PC-9 (cell line): ENCODE measurements around the gene RIPOR1. TPM values are rescaled to one million over a fixed set of nuclear protein-coding genes. Genes with fewer than 3 reads are reported as not detected.

Experiments used
- BruUV-seq: library from RNA; stranded (reverse); fragments of 400-500 nt; replicated peaks from 2 replicates; lab custom pipeline; 2021; lab: Mats Ljungman, UMichigan
- CTCF ChIA-PET: fragments of 300-600 bp; sonication (Branson Sonifier 250); formaldehyde crosslinking; loops from one replicate; lab custom pipeline; 2022; ENCODE audit warnings: antibody characterized with exemption; lab: Charles Lee
- POLR2A ChIA-PET: fragments of 300-600 bp; sonication (Branson Sonifier 250); formaldehyde crosslinking; loops from one replicate; lab custom pipeline; 2022; ENCODE audit warnings: antibody characterized with exemption; ENCODE audit not compliant: unreplicated experiment; lab: Charles Lee
- DNase-seq, 2 experiments: peaks; one replicate each; pipeline versions ENCODE4 v3.0.0 to v3.0.0-alpha.2; 2015 to 2022; ENCODE audit warnings: mixed read lengths in 1 of 2
- H2AFZ ChIP-seq: fragments of 200-600 bp; sonication (generic); 2 replicates; pipeline ENCODE4 v1.8.1; 2017; ENCODE audit warnings: antibody characterized with exemption
- H3F3A ChIP-seq: fragments of 200-600 bp; sonication (generic); 2 replicates; pipeline ENCODE4 v1.8.1; 2017; ENCODE audit warnings: antibody characterized with exemption, mild to moderate bottlenecking, low read depth; ENCODE audit not compliant: insufficient read depth
- H3K27ac ChIP-seq: fragments of 200-600 bp; sonication (generic); 2 replicates; pipeline ENCODE4 v1.6.1; 2016; ENCODE audit warnings: mixed run types
- H3K27me3 ChIP-seq: fragments of 200-600 bp; sonication (generic); 2 replicates; pipeline ENCODE4 v1.6.1; 2016; ENCODE audit warnings: low read depth, mixed run types; ENCODE audit not compliant: insufficient read depth
- H3K36me3 ChIP-seq: fragments of 200-600 bp; sonication (generic); 2 replicates; pipeline ENCODE4 v1.6.1; 2016; ENCODE audit warnings: low read depth, mixed run types
- H3K4me1 ChIP-seq: fragments of 200-600 bp; sonication (generic); replicated peaks from 2 replicates; pipeline ENCODE4 v1.6.1; 2016; ENCODE audit warnings: mixed run types; ENCODE audit not compliant: insufficient read depth
- H3K4me2 ChIP-seq: fragments of 200-600 bp; sonication (generic); 2 replicates; pipeline ENCODE4 v1.6.1; 2017; ENCODE audit warnings: mixed run types
- H3K4me3 ChIP-seq: fragments of 200-600 bp; sonication (generic); 2 replicates; pipeline ENCODE4 v1.6.1; 2016; ENCODE audit warnings: mixed run types
- H3K79me2 ChIP-seq: fragments of 200-600 bp; sonication (generic); 2 replicates; pipeline ENCODE4 v1.6.1; 2017; ENCODE audit warnings: low read depth, mixed run types
- H3K9me2 ChIP-seq: fragments of 200-600 bp; sonication (generic); 2 replicates; pipeline ENCODE4 v1.8.1; 2017; ENCODE audit warnings: mild to moderate bottlenecking; ENCODE audit not compliant: insufficient read depth
- H3K9me3 ChIP-seq: fragments of 200-600 bp; sonication (generic); 2 replicates; pipeline ENCODE4 v1.8.1; 2016; ENCODE audit warnings: low read depth; ENCODE audit not compliant: insufficient read depth
- H4K20me1 ChIP-seq: fragments of 200-600 bp; sonication (generic); 2 replicates; pipeline ENCODE4 v1.8.1; 2017; ENCODE audit not compliant: insufficient read depth
- EZH2 ChIP-seq: fragments of 200-600 bp; sonication (generic); IDR thresholded peaks from 2 replicates; pipeline ENCODE4 v1.8.0; 2017; ENCODE audit warnings: antibody characterized with exemption, low read depth
- intact Hi-C: fragments of 100-400 bp; cut with micrococcal nuclease; formaldehyde crosslinking; loops from one replicate; pipeline ENCODE4 v1.10.0; 2022; ENCODE audit not compliant: unreplicated experiment
- total RNA-seq: library from RNA; stranded (reverse); gene quantifications from 2 replicates; pipeline ENCODE4 v1.2.3, GENCODE V29; 2021
- TF ChIP-seq, protein P1 (sequence below): fragments of 200-600 bp; sonication (generic); conservative IDR thresholded peaks from 2 replicates; pipeline ENCODE4 v1.6.1; 2017; ENCODE audit warnings: mixed run types, antibody characterized with exemption, mild to moderate bottlenecking, moderate library complexity

The RIPOR1 gene
- total RNA-seq, 1 experiment from 2014 or later = 76.7 TPM

- Histone ChIP-seq H3K4me2 (peak overlapping the region; percentile 76), H2AFZ (no peak overlapping the region), H3K36me3 (no peaks in the 10 kb centered on the region), H3K9me2 (no peaks in the 10 kb centered on the region), H3F3A (peaks cover 38% of the 10 kb centered on the region), H3K27me3 (no peaks in the 10 kb centered on the region), H3K4me1 (peaks cover 30% of the 10 kb centered on the region), H3K27ac (peak overlapping the region; percentile 16; the same call in 1 of the 2 replicates), H3K79me2 (peaks cover 33% of the 10 kb centered on the region), H4K20me1 (peaks cover 15% of the 10 kb centered on the region; the same call in 1 of the 2 replicates), H3K9me3 (no peaks in the 10 kb centered on the region), H3K4me3 (peak overlapping the region; percentile 61; the same call in 1 of the 2 replicates)
- TF ChIP-seq, protein P1, sequence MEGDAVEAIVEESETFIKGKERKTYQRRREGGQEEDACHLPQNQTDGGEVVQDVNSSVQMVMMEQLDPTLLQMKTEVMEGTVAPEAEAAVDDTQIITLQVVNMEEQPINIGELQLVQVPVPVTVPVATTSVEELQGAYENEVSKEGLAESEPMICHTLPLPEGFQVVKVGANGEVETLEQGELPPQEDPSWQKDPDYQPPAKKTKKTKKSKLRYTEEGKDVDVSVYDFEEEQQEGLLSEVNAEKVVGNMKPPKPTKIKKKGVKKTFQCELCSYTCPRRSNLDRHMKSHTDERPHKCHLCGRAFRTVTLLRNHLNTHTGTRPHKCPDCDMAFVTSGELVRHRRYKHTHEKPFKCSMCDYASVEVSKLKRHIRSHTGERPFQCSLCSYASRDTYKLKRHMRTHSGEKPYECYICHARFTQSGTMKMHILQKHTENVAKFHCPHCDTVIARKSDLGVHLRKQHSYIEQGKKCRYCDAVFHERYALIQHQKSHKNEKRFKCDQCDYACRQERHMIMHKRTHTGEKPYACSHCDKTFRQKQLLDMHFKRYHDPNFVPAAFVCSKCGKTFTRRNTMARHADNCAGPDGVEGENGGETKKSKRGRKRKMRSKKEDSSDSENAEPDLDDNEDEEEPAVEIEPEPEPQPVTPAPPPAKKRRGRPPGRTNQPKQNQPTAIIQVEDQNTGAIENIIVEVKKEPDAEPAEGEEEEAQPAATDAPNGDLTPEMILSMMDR = no peak
- TF ChIP-seq EZH2 = no peak
- intact Hi-C loops = loop anchor here (10.0 kb wide), 1 partner anchor 76 kb away; the partner anchor contains the start of genes AGRP and ATP6V0D1
- POLR2A ChIA-PET = no interaction called here
- DNase-seq = no peak
- CTCF ChIA-PET = interaction anchor here (2.8 kb wide), 1 partner anchor 40 kb away, joined by 17 read pairs; no protein-coding TSS in a partner anchor
- BruUV-seq = no TSS peak
These were observed 32.3 kb downstream of the RIPOR1 start for GRCh38 chr16:67560827-67561342.

DNA sequence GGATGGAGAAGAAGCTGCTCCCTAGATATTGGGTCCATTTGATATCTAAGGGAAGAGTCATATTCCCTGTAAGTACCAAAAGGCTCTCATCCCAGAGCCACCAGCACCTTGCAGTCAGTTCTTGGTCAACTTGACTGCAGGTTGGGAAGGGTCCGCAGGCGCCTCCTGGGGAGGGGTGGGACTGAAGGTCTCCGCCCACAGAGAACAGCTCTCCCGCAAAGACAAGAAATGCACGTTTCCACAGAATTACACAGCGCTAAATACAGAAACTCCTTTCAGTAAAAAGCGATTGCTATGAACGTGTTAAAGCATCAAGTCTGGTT, 32.8 kb downstream of the RIPOR1 start:
- Histone ChIP-seq H4K20me1 (peaks cover 15% of the 10 kb centered on the region; the same call in 1 of the 2 replicates), H3K4me1 (peaks cover 24% of the 10 kb centered on the region), H3K27ac (peak overlapping the region; percentile 16), H3K36me3 (no peaks in the 10 kb centered on the region), H3K79me2 (peaks cover 39% of the 10 kb centered on the region), H3K4me2 (peak overlapping the region; percentile 76), H3K4me3 (peak overlapping the region; percentile 61), H3K27me3 (no peaks in the 10 kb centered on the region), H3F3A (peaks cover 33% of the 10 kb centered on the region), H3K9me3 (no peaks in the 10 kb centered on the region), H3K9me2 (no peaks in the 10 kb centered on the region), H2AFZ (peak overlapping the region; percentile 78)
- BruUV-seq = TSS peak; percentile 74
- no peak for DNase-seq
- ChIA-PET POLR2A (no interaction called here), CTCF (interaction anchor here (0.6 to 2.8 kb wide), 5 partner anchors 14 to 255 kb away, joined by 4 to 17 read pairs (median 7); no protein-coding TSS in a partner anchor)
- intact Hi-C loops = loop anchor here (10.0 kb wide), 1 partner anchor 77 kb away; the partner anchor contains the start of genes AGRP and ATP6V0D1
- TF ChIP-seq, protein P1 = no peak
- TF ChIP-seq EZH2 = no peak

DNA sequence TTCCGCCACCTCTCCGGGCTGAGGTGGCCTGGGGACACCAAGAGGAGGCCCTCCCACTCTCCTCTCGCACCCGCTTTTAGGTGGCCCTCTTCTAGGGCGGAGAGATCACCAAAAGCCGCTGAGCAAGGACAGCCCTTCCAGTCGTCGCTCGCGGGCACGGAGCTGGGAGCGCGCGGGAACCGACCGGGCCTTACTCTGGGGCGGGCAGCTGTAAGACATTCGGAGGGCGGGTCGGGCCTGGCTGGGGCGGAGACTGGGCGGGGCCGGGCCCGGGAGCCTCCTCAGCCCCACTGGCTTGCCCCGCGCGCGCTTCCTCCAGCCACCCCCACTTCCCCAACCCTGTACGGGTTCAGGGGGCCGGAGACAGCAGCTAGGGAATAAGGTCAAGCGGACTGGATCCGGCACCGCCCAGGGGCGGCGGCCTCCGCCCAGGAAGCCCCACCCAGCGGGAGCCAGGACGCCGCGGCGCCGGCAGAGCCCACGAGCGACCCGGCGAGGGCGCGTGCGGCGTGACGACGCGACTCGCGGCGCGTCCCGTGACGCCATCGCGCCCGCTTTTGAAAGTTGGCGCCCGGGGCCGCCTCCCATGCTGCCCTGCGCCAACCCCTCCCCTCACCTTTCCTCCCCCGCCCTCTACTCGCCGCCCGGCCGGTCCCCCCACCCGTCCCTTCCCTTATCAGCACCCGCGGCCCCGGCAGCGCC, 33.3 kb downstream of the RIPOR1 start:
- Histone ChIP-seq H3F3A (peaks cover 29% of the 10 kb centered on the region), H4K20me1 (peaks cover 20% of the 10 kb centered on the region; the same call in 1 of the 2 replicates), H3K4me1 (peaks cover 24% of the 10 kb centered on the region), H3K27ac (peak overlapping the region; percentile 89), H3K36me3 (no peaks in the 10 kb centered on the region), H3K79me2 (peaks cover 44% of the 10 kb centered on the region), H3K27me3 (no peaks in the 10 kb centered on the region), H3K4me3 (peak overlapping the region; percentile 61), H3K9me3 (no peaks in the 10 kb centered on the region), H3K4me2 (peak overlapping the region; percentile 76), H3K9me2 (no peaks in the 10 kb centered on the region), H2AFZ (peak overlapping the region; percentile 78)
- intact Hi-C loops = loop anchor here (1.0 to 10.0 kb wide), 4 partner anchors 41 to 107 kb away; partner anchors contain the start of genes ACD, AGRP, ATP6V0D1 and PARD6A
- peak; percentile 87 to 97 for DNase-seq
- TF ChIP-seq, protein P1 = no peak
- TF ChIP-seq EZH2 = no peak
- CTCF ChIA-PET = interaction anchor here (0.6 to 2.8 kb wide), 7 partner anchors 15 to 255 kb away, joined by 3 to 17 read pairs (median 7); no protein-coding TSS in a partner anchor
- POLR2A ChIA-PET = interaction anchor here (0.7 kb wide), 2 partner anchors 153 to 321 kb away, joined by 3 read pairs; no protein-coding TSS in a partner anchor
- no TSS peak for BruUV-seq
